K562 (cell line): ENCODE data around the gene BACE1-AS. TPM values are rescaled to one million over a fixed set of nuclear protein-coding genes. Genes with fewer than 3 reads are reported as not detected.

Source experiments
- ATAC-seq: fragments of 200-7000 bp; cut with Tn5 transposase; 3 replicates; pipeline ENCODE4 v1.9.1; 2020; ENCODE audit warnings: moderate library complexity
- BruUV-seq: library from RNA; stranded (reverse); fragments of 400-500 nt; replicated peaks from 2 replicates; lab custom pipeline; 2021; lab: Mats Ljungman, UMichigan
- CTCF ChIA-PET: fragments of 300-600 bp; formaldehyde crosslinking; extraction: SDS; loops from one replicate; lab custom pipeline; 2021; ENCODE audit warnings: low intra/inter-chr PET ratio; lab: Yijun Ruan, JAX
- POLR2A ChIA-PET: fragments of 300-600, 350-650 bp; sonication (Branson Sonifier 250); formaldehyde crosslinking; extraction: SDS; loops from one replicate; lab custom pipeline; 2021; ENCODE audit warnings: antibody characterized with exemption, inconsistent platforms; lab: Yijun Ruan, JAX
- DNase-seq, 4 experiments: peaks; one replicate each; pipeline versions ENCODE4 v3.0.0 to v3.0.0-alpha.2; 2011 to 2018; ENCODE audit warnings: low spot score in 3 of 4, mixed read lengths in 3 of 4; ENCODE audit errors: extremely low read depth in 1 of 4
- FAIRE-seq: peaks from 2 replicates; lab custom pipeline; 2011; peaks lifted over from hg19 to GRCh38; lab: Jason Lieb, UNC
- H2AFZ ChIP-seq: 2 replicates; pipeline ENCODE4 v1.6.0; 2011; ENCODE audit warnings: low read depth, low read length, control low read depth, inconsistent platforms
- H3K27ac ChIP-seq: fragments of 200-600 bp; 3 replicates; pipeline ENCODE4 v1.8.0; 2011; ENCODE audit warnings: low read depth, mild to moderate bottlenecking, control low read depth, inconsistent platforms, low read length, moderate library complexity, mixed read lengths; ENCODE audit errors: extremely low read depth
- H3K27me3 ChIP-seq, 2 experiments: fragments of 300-600 bp in 1 of 2; 2 replicates in 1 of 2; 3 replicates in 1 of 2; pipeline versions ENCODE4 v1.6.0 to v1.8.0; 2011; ENCODE audit warnings: inconsistent platforms in 2 of 2, low read length in 2 of 2, mild to moderate bottlenecking in 1 of 2, mixed read lengths in 1 of 2, moderate library complexity in 1 of 2; ENCODE audit not compliant: control insufficient read depth in 2 of 2, insufficient read depth in 2 of 2
- H3K36me3 ChIP-seq: fragments of 300-600 bp; 3 replicates; pipeline ENCODE4 v1.8.0; 2011; ENCODE audit warnings: mild to moderate bottlenecking, low read length, inconsistent platforms; ENCODE audit not compliant: control insufficient read depth, insufficient read depth
- H3K4me1 ChIP-seq, 2 experiments: fragments of 200-600 bp in 1 of 2; replicated peaks in 1 of 2; 2 replicates in 1 of 2; 3 replicates in 1 of 2; pipeline versions ENCODE4 v1.5.1 to v1.8.0; 2011; ENCODE audit warnings: inconsistent platforms in 2 of 2, low read length in 2 of 2, mild to moderate bottlenecking in 1 of 2, mixed read lengths in 1 of 2, moderate library complexity in 1 of 2; ENCODE audit not compliant: control insufficient read depth in 2 of 2, insufficient read depth in 2 of 2
- H3K4me2 ChIP-seq: 2 replicates; pipeline ENCODE4 v1.6.1; 2011; ENCODE audit warnings: low read length, control low read depth, inconsistent platforms, mixed read lengths; ENCODE audit not compliant: insufficient read depth
- H3K4me3 ChIP-seq: fragments of 200-600 bp; sonication (generic), shearing (Covaris generic); 2 replicates; pipeline ENCODE4 v1.5.1; 2016; ENCODE audit warnings: control low read depth, inconsistent platforms
- H3K79me2 ChIP-seq: fragments of 200-600 bp; 3 replicates; pipeline ENCODE4 v1.8.0; 2011; ENCODE audit warnings: low read length, inconsistent platforms; ENCODE audit not compliant: control insufficient read depth, insufficient read depth
- H3K9ac ChIP-seq, 2 experiments: 2 replicates each; pipeline versions ENCODE4 v1.6.0 to v1.6.1; 2011; ENCODE audit warnings: low read depth in 2 of 2, low read length in 2 of 2, control low read depth in 1 of 2, inconsistent platforms in 1 of 2, mild to moderate bottlenecking in 1 of 2, mixed read lengths in 1 of 2; ENCODE audit not compliant: insufficient read depth in 1 of 2
- H3K9me1 ChIP-seq: one replicate; pipeline ENCODE4 v1.6.0; 2011; ENCODE audit warnings: inconsistent platforms, mild to moderate bottlenecking, low read length, moderate library complexity; ENCODE audit not compliant: control insufficient read depth, insufficient read depth
- H3K9me3 ChIP-seq: replicated peaks from 2 replicates; pipeline ENCODE4 v1.5.1; 2011; ENCODE audit warnings: low read depth, low read length, inconsistent platforms; ENCODE audit not compliant: control insufficient read depth, insufficient read depth
- H4K20me1 ChIP-seq: replicated peaks from 2 replicates; pipeline ENCODE4 v1.6.1; 2011; ENCODE audit warnings: low read length, inconsistent platforms, mixed read lengths; ENCODE audit not compliant: control insufficient read depth, insufficient read depth
- CHAMP1 ChIP-seq: fragments of 450-650 bp; IDR thresholded peaks from 2 replicates; pipeline ENCODE4 v1.6.1; 2016; ENCODE audit warnings: mild to moderate bottlenecking
- CREBBP ChIP-seq: IDR thresholded peaks from one replicate; pipeline ENCODE4 v1.6.1; 2012; ENCODE audit warnings: low read depth, mild to moderate bottlenecking, control low read depth, inconsistent platforms, low read length
- CSDE1 ChIP-seq, 2 experiments: fragments of 450-650 bp; IDR thresholded peaks; 2 replicates each; pipeline ENCODE4 v1.6.1; 2016; ENCODE audit warnings: mild to moderate bottlenecking in 1 of 2
- DIDO1 ChIP-seq: fragments of 450-650 bp; IDR thresholded peaks from 2 replicates; pipeline ENCODE4 v1.6.1; 2016; ENCODE audit warnings: low read depth, missing biosample characterization, missing genetic modification characterization
- ELF4 ChIP-seq: fragments of 450-650 bp; formaldehyde crosslinking; IDR thresholded peaks from 2 replicates; pipeline ENCODE4 v1.4.0; 2022; ENCODE audit warnings: missing genetic modification characterization
- GABPB2 ChIP-seq: fragments of 250-450 bp; sonication (Bioruptor Pico); conservative IDR thresholded peaks from 2 replicates; pipeline ENCODE4 v1.5.1; 2021; ENCODE audit warnings: mild to moderate bottlenecking
- GMEB1 ChIP-seq: fragments of 250-450 bp; sonication (Bioruptor Pico); IDR thresholded peaks from 2 replicates; pipeline ENCODE4 v1.4.0; 2020; ENCODE audit warnings: mild to moderate bottlenecking
- NCOA4 ChIP-seq: fragments of 450-650 bp; IDR thresholded peaks from 2 replicates; pipeline ENCODE4 v1.6.1; 2018; ENCODE audit warnings: mild to moderate bottlenecking; ENCODE audit not compliant: partially characterized antibody
- PRPF4 ChIP-seq: fragments of 200-400 bp; formaldehyde crosslinking; IDR thresholded peaks from one replicate; pipeline ENCODE4 v1.6.1; 2017; ENCODE audit warnings: low read length, low read depth, mild to moderate bottlenecking; ENCODE audit not compliant: insufficient read depth, poor library complexity, severe bottlenecking
- SIRT6 ChIP-seq: IDR thresholded peaks from one replicate; pipeline ENCODE4 v1.6.1; 2012; ENCODE audit warnings: low read depth, mild to moderate bottlenecking, control low read depth, inconsistent platforms, low read length, moderate library complexity
- SLC30A9 ChIP-seq: fragments of 250-450 bp; sonication (Bioruptor Pico); IDR thresholded peaks from 2 replicates; pipeline ENCODE4 v1.8.0; 2022; ENCODE audit warnings: mild to moderate bottlenecking, moderate library complexity
- TAF1 ChIP-seq: IDR thresholded peaks from 2 replicates; pipeline ENCODE4 v1.6.1; 2011; ENCODE audit warnings: mild to moderate bottlenecking, low read length, moderate library complexity; ENCODE audit not compliant: insufficient read depth, control insufficient read depth, severe bottlenecking; ENCODE audit errors: extremely low read depth
- TAF9B ChIP-seq: fragments of 450-650 bp; IDR thresholded peaks from 2 replicates; pipeline ENCODE4 v1.6.1; 2018; ENCODE audit warnings: mild to moderate bottlenecking; ENCODE audit not compliant: partially characterized antibody
- ZNF395 ChIP-seq: fragments of 200-800 bp; sonication (Bioruptor generic); IDR thresholded peaks from 2 replicates; pipeline ENCODE4 v1.6.1; 2017; ENCODE audit warnings: missing genetic modification characterization, missing compliant biosample characterization
- ZNF444 ChIP-seq: fragments of 250-450 bp; sonication (Bioruptor Pico); IDR thresholded peaks from 2 replicates; pipeline ENCODE4 v1.4.0; 2020; ENCODE audit warnings: mild to moderate bottlenecking, moderate library complexity
- ZNF586 ChIP-seq: fragments of 450-650 bp; formaldehyde crosslinking; conservative IDR thresholded peaks from 2 replicates; pipeline ENCODE4 v1.4.0; 2020; ENCODE audit warnings: mild to moderate bottlenecking, moderate library complexity
- WGBS: fragments of 100-300 bp; shearing (Covaris generic); methylation state at CpG from one replicate; pipeline ENCODE4 v1.1.6; 2016; ENCODE audit warnings: low coverage, mixed read lengths; ENCODE audit not compliant: insufficient coverage; ENCODE audit errors: missing lambda C conversion rate; 5-methylcytosine and 5-hydroxymethylcytosine counted together
- in situ Hi-C: fragments of 300-500 bp; cut with MboI; formaldehyde crosslinking; loops from 4 replicates; pipeline ENCODE4 v1.15.0; 2018; ENCODE audit warnings: inconsistent platforms, mixed read lengths
- intact Hi-C: fragments of 100-400 bp; cut with micrococcal nuclease; formaldehyde crosslinking; loops from 2 replicates; pipeline ENCODE4 v1.14.2; 2022
- polyA plus RNA-seq, 8 experiments: library from polyadenylated mRNA; depleted of rRNA in 4 of 8; stranded (reverse) in 5 of 8; unstranded in 3 of 8; fragments of >200 nt; fragmentation: Nextera tagmentation in 2 of 8; fragmentation: Illumina TruSeq in 1 of 8; extraction: Ambion mirVana in 2 of 8; extraction: Trizol in 1 of 8; gene quantifications; 2 replicates each; pipeline versions ENCODE4 v1.2.1 to v1.2.3, GENCODE V29; 2011 to 2014; ENCODE audit warnings: inconsistent platforms in 1 of 8, missing spikeins in 1 of 8
- total RNA-seq, 7 experiments: library from RNA; depleted of rRNA in 6 of 7; stranded (reverse); fragments of >200 nt in 6 of 7; fragmentation: Illumina TruSeq in 2 of 7; extraction: Trizol in 2 of 7; gene quantifications; 2 replicates each; pipeline versions ENCODE4 v1.2.1 to v1.2.3, GENCODE V29; 2011 to 2021; ENCODE audit warnings: low replicate concordance in 1 of 7

The BACE1-AS gene
- total and polyA plus RNA-seq, 9 of the 15 experiments (the other 6 are each of a cell fraction or from before 2014, with no cell fraction given): 2.2 to 8.2 (median 3.8) TPM

GRCh38 chr11:117284053-117284452, 7.1 kb upstream of the BACE1-AS start:
- H3K9ac ChIP-seq: no peak overlapping the region
- POLR2A ChIA-PET: no interaction called here
- no peak for FAIRE-seq

More at GRCh38 chr11:117284053-117284452, 7.1 kb upstream of the BACE1-AS start:
- TF ChIP-seq TAF9B (no peak), PRPF4 (no peak), ZNF586 (CRISPR knock-in tag) (no peak), ZNF395 (no peak), SLC30A9 (CRISPR knock-in tag) (no peak), SIRT6 (no peak), CREBBP (no peak), GMEB1 (no peak), TAF1 (no peak), CSDE1 (IDR thresholded peaks at IDR 0.05) (no peak), CHAMP1 (no peak), GABPB2 (no peak), ZNF444 (CRISPR knock-in tag) (no peak), NCOA4 (no peak), DIDO1 (no peak), ELF4 (no peak)
- Histone ChIP-seq H3K4me1 (peaks cover 0 to 5% of the 10 kb centered on the region in 2 experiments; a peak in 3 of 5 replicates), H3K4me2 (no peak overlapping the region), H2AFZ (no peak overlapping the region), H3K9me1 (no peaks in the 10 kb centered on the region), H3K36me3 (peaks cover 59% of the 10 kb centered on the region), H4K20me1 (peaks cover 3% of the 10 kb centered on the region; the same call in 1 of the 2 replicates), H3K27ac (no peak overlapping the region), H3K79me2 (no peaks in the 10 kb centered on the region), H3K4me3 (no peak overlapping the region), H3K27me3 (no peaks in the 10 kb centered on the region), H3K9me3 (no peaks in the 10 kb centered on the region)
- WGBS: 67% methylated on average over 2 of the region's 2 CpGs
- in situ Hi-C loops (no loop called here), intact Hi-C loops (no loop called here)
- no TSS peak for BruUV-seq
- DNase-seq (no peak), ATAC-seq (no peak)
- CTCF ChIA-PET: no interaction called here
